GM12864 (cell line): Measurements from ENCODE around the gene PRKAR1B.

Experiments
- DNase-seq: peaks from one replicate; pipeline ENCODE4 v3.0.0-alpha.2; 2011; ENCODE audit warnings: low read depth
- H3K4me3 ChIP-seq: 2 replicates; pipeline ENCODE4 v1.5.1; 2011; ENCODE audit warnings: mild to moderate bottlenecking, low read depth, low read length, control low read depth
- TF ChIP-seq, protein P1 (sequence below): IDR thresholded peaks from 2 replicates; pipeline ENCODE4 v1.5.1; 2011; ENCODE audit warnings: low read depth, mild to moderate bottlenecking, moderate library complexity, low read length, control low read depth, inconsistent platforms; ENCODE audit errors: missing control alignments

PRKAR1B gene

GRCh38 chr7:573269-573932, 153.7 kb downstream of the PRKAR1B start:
- H3K4me3 ChIP-seq = no peak overlapping the region
- DNase-seq = no peak
- TF ChIP-seq, protein P1, sequence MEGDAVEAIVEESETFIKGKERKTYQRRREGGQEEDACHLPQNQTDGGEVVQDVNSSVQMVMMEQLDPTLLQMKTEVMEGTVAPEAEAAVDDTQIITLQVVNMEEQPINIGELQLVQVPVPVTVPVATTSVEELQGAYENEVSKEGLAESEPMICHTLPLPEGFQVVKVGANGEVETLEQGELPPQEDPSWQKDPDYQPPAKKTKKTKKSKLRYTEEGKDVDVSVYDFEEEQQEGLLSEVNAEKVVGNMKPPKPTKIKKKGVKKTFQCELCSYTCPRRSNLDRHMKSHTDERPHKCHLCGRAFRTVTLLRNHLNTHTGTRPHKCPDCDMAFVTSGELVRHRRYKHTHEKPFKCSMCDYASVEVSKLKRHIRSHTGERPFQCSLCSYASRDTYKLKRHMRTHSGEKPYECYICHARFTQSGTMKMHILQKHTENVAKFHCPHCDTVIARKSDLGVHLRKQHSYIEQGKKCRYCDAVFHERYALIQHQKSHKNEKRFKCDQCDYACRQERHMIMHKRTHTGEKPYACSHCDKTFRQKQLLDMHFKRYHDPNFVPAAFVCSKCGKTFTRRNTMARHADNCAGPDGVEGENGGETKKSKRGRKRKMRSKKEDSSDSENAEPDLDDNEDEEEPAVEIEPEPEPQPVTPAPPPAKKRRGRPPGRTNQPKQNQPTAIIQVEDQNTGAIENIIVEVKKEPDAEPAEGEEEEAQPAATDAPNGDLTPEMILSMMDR = no peak

DNA sequence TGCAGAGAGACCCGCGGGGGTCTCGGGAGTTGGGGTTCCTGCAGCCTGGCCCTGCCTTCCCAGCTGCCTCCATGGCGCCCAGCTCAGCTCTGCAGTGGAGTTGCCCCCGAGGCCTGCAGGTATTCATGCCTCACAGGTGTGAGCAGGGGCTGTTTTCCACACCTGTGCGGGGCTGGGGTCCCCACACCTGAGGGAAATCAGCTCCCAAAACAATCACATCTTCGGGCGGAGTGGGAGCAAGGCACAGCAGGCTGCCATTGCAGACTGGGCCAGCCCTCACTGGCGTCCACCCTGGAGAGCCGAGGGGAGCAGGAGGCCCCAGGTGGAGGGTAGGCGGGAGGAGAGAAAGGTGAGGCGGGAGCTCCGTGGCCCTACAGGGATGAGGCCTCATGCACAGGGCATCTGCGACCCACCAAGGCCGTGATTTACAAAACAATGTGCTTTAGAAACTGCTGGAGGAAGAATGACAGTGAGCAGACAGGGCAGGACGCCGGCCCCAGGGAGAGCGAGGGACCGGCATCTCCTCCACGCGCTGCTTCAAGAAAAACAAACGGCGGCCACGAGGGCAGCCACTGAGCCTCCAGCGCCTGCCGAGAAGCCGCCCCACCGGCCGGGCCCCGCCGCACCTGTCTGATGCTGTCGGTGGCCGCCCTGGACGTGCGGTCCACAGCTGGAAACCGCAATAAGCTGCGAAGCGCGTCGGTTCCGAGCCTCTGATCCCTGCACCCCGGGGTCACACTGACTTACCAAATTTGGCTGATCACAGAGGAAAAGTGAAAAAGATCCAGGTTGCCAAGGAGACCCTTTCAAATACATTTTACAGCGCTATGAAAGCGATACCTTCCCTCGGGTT, 154.4 kb downstream of the PRKAR1B start:
- DNase-seq = no peak
- H3K4me3 ChIP-seq = no peak overlapping the region
- TF ChIP-seq, protein P1 = no peak

- no peak for DNase-seq
- no peak overlapping the region for H3K4me3 ChIP-seq
- TF ChIP-seq, protein P1 = no peak
Measured at GRCh38 chr7:571718-572415, 155.2 kb downstream of the PRKAR1B start.

DNA sequence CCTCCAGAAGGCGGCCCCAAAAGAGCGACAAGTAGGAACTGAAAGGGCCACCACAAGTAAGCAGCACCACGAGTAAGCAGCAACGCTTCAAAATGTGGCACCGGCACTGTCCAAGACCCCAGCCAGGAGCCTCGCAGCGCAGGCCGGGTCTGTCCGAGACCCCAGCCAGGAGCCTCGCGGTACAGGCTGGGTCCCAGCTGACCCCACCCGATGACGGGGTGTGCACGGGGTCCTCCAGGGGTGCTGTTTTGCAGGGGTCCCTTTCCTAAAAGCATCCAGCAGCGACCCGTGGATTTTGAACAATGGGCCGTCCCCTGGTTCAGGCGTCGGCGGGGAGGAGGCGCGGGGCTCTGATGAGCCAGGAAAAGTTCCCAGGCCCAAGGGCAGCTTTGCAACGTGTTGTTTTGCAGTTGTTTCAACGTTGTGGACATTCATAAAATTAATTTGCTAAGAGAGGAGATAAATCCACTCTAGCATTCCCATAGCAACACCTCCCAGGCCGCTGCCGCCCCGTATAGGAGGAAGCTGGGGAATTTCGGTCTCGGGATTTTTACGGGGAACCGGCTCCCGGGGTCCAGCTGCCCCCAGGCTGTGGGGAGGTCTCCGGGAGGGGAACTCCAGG, 155.9 kb downstream of the PRKAR1B start:
- TF ChIP-seq, protein P1 = no peak
- no peak for DNase-seq
- no peak overlapping the region for H3K4me3 ChIP-seq

GRCh38 chr7:570801-571070, 156.3 kb downstream of the PRKAR1B start:
- no peak overlapping the region for H3K4me3 ChIP-seq
- no peak for DNase-seq
- TF ChIP-seq, protein P1 = no peak

DNA sequence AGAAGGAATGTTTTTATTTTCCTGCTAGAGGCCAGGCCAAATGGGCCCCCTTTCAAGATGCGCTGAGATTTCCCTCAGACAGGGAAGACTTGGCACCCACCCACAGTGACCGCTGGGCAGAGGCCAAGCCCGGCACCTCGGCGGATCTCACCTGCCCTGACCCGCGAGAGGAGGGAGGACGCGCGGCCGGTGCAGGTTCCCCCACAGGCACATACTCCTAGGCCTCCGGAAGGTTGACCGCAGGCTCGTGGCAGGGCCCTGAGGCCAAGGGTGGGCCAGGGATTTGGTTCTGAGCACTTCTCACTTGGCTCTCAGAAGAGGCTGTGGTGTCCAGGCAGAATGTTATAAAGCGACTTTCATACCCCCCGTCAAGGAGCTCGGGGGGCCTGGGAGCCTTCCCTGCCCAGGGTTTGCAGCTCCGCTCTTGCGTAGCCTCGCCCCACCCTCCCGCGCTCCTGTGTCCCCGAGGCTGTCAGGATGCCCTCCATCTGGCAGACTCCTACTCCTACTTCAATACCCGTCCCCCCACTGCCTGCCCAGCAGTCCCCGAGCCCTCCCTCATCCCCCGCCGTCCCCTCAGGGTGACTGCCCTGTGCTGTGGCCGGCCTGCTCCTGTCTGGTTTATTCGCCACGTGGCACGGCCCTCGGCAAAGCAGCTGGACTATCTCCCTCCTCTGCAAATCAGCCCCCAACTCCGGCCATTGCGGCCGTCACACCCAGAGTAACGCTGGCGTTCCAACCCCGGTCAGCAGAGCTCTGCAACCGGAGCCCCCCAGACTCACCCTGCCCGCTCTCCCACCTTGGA, 156.9 kb downstream of the PRKAR1B start:
- TF ChIP-seq, protein P1 = no peak
- no peak overlapping the region for H3K4me3 ChIP-seq
- no peak for DNase-seq
